OCI-LY7 (cell line): ENCODE data around the gene QKI. TPM values are rescaled to one million over a fixed set of nuclear protein-coding genes. Genes with fewer than 3 reads are reported as not detected.
A peak's percentile ranks its signal among the peaks of the same experiment; 100 is the strongest.
"Not testable (repeated sequence)": the region's sequence is repeated elsewhere in the genome, so short reads cannot be mapped to it uniquely, and the experiment has no call there.

Experiments used
- BruUV-seq: library from RNA; stranded (reverse); fragments of 400-500 nt; replicated peaks from 2 replicates; lab custom pipeline; 2021; lab: Mats Ljungman, UMichigan
- CTCF ChIA-PET: fragments of 300-600 bp; sonication (Branson Sonifier 250); formaldehyde crosslinking; loops from one replicate; lab custom pipeline; 2022; ENCODE audit warnings: antibody characterized with exemption; ENCODE audit not compliant: unreplicated experiment; lab: Charles Lee
- POLR2A ChIA-PET: fragments of 300-600 bp; sonication (Branson Sonifier 250); formaldehyde crosslinking; loops from one replicate; lab custom pipeline; 2022; ENCODE audit warnings: antibody characterized with exemption; lab: Charles Lee
- DNase-seq: peaks from one replicate; pipeline ENCODE4 v3.0.0-alpha.2; 2015; ENCODE audit warnings: low spot score
- H2AFZ ChIP-seq: fragments of 200-600 bp; sonication (generic), shearing (Covaris generic); 2 replicates; pipeline ENCODE4 v1.6.1; 2014; ENCODE audit warnings: mild to moderate bottlenecking, antibody characterized with exemption, low read length, moderate library complexity
- H3K27ac ChIP-seq: fragments of 200-600 bp; sonication (generic); 2 replicates; pipeline ENCODE4 v1.5.1; 2014; ENCODE audit warnings: mixed run types, low read depth, mild to moderate bottlenecking, moderate library complexity, low read length, inconsistent platforms; ENCODE audit not compliant: poor library complexity, severe bottlenecking
- H3K36me3 ChIP-seq: fragments of 200-600 bp; sonication (generic); 2 replicates; pipeline ENCODE4 v1.6.1; 2014; ENCODE audit warnings: mild to moderate bottlenecking, antibody characterized with exemption, low read length, moderate library complexity, mixed read lengths; ENCODE audit not compliant: insufficient read depth
- H3K4me1 ChIP-seq: fragments of 200-600 bp; sonication (generic); 2 replicates; pipeline ENCODE4 v1.5.1; 2014; ENCODE audit warnings: mild to moderate bottlenecking, low read length; ENCODE audit not compliant: insufficient read depth, poor library complexity, severe bottlenecking
- H3K4me2 ChIP-seq: fragments of 200-600 bp; sonication (generic); 2 replicates; pipeline ENCODE4 v1.6.1; 2014; ENCODE audit warnings: mild to moderate bottlenecking, low read length
- H3K4me3 ChIP-seq: fragments of 200-600 bp; sonication (generic); 2 replicates; pipeline ENCODE4 v1.5.1; 2014; ENCODE audit warnings: mild to moderate bottlenecking, low read depth, low read length; ENCODE audit not compliant: poor library complexity, severe bottlenecking
- H3K79me2 ChIP-seq: fragments of 200-600 bp; sonication (generic); 2 replicates; pipeline ENCODE4 v1.6.1; 2016; ENCODE audit warnings: low read depth, mild to moderate bottlenecking, low read length, moderate library complexity, mixed read lengths; ENCODE audit not compliant: insufficient read depth
- H3K9me2 ChIP-seq: fragments of 200-600 bp; sonication (generic); 2 replicates; pipeline ENCODE4 v1.6.1; 2016; ENCODE audit warnings: mild to moderate bottlenecking, low read length, mixed read lengths; ENCODE audit not compliant: insufficient read depth
- H3K9me3 ChIP-seq: fragments of 200-600 bp; sonication (generic); 2 replicates; pipeline ENCODE4 v1.6.1; 2014; ENCODE audit warnings: mild to moderate bottlenecking, mixed run types, low read length, mixed read lengths
- H4K20me1 ChIP-seq: fragments of 200-600 bp; sonication (generic); 2 replicates; pipeline ENCODE4 v1.6.1; 2014; ENCODE audit warnings: mild to moderate bottlenecking, antibody characterized with exemption, low read length, moderate library complexity, mixed read lengths; ENCODE audit not compliant: insufficient read depth
- EZH2phosphoT487 ChIP-seq: fragments of 200-600 bp; sonication (generic); IDR thresholded peaks from 2 replicates; pipeline ENCODE4 v1.6.1; 2018; ENCODE audit warnings: low read depth, borderline replicate concordance, mild to moderate bottlenecking, mixed run types, antibody characterized with exemption, low read length, moderate library complexity, mixed read lengths
- intact Hi-C: fragments of 100-400 bp; cut with micrococcal nuclease; formaldehyde crosslinking; loops from one replicate; pipeline ENCODE4 v1.10.0; 2022; ENCODE audit not compliant: unreplicated experiment
- total RNA-seq, 2 experiments: library from RNA; depleted of rRNA in 1 of 2; stranded (reverse); fragments of >200 nt in 1 of 2; shearing (Covaris generic) in 1 of 2; gene quantifications; 2 replicates each; pipeline ENCODE4 v1.2.3, GENCODE V29; 2014 to 2022
- TF ChIP-seq, protein P1 (sequence below): fragments of 200-600 bp; sonication (generic); conservative IDR thresholded peaks from 2 replicates; pipeline ENCODE4 v1.5.1; 2014; ENCODE audit warnings: mild to moderate bottlenecking, antibody characterized with exemption, low read length, moderate library complexity, mixed read lengths

The QKI gene
- total RNA-seq, 2 experiments from 2014 or later: 55.4 to 74.5 TPM

DNA sequence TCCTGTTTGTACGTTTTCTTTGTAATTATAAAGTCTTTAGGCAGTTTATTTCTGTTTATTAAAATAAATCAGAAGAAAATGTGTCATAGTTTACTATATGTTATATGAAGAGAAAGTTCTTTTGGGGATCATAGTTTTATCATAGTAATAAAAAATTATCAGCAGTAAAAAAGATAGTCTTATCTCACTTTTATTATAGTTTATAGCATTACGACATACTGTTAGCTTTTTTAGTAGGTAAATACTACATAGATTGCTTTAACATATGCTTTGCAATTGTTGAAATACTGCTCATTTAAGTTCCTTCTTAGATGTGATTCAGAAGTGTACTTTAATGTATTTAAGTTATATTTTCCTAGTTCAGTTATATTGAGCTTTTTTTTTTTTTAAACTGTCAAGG, 13.9 kb downstream of the QKI start:
- no TSS peak for BruUV-seq

DNA sequence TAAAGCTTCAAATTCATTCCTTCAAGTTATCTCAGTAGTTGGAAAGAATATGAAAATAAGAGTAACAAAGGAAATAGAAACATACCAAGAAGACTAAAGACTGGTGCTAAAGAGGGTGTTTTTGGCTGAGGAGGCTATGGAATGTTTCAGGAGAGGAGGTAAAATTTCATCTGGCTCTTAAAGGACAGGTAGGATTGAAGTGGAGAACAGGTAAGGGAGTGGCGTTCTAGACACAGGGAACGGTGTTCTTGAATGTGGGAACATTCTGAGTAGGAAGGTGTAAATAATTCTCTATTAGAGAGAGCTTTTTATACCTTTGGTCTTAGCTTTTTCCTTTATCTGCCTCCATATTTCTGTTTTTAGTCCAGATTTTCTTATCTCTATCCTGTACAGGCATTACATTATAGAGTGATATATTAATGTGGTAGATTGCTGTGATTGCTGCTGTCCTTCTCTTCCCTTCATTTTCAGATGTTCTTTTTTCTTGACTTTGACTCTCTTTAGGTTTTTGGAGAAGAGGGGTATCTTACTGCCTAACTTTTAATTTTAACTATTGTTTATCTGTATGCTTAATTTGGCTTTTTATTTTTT, 15.4 kb downstream of the QKI start:
- H2AFZ ChIP-seq: no peak overlapping the region
- H3K4me1 ChIP-seq: no peaks in the 10 kb centered on the region
- no peak overlapping the region for H3K4me3 ChIP-seq
- no TSS peak for BruUV-seq
- ChIA-PET POLR2A (interaction anchor here (0.6 to 1.1 kb wide), 3 partner anchors 24 to 1440 kb away, joined by 3 to 8 read pairs (median 4); no protein-coding TSS in a partner anchor), CTCF (no interaction called here)
- no peak overlapping the region for H3K27ac ChIP-seq
- H3K79me2 ChIP-seq: peaks cover 63% of the 10 kb centered on the region
- no peak overlapping the region for H3K4me2 ChIP-seq
- no peaks in the 10 kb centered on the region for H3K9me2 ChIP-seq
- no peaks in the 10 kb centered on the region for H3K9me3 ChIP-seq
- intact Hi-C loops: no loop called here
- H4K20me1 ChIP-seq: peaks cover 20% of the 10 kb centered on the region
- TF ChIP-seq, protein P1, sequence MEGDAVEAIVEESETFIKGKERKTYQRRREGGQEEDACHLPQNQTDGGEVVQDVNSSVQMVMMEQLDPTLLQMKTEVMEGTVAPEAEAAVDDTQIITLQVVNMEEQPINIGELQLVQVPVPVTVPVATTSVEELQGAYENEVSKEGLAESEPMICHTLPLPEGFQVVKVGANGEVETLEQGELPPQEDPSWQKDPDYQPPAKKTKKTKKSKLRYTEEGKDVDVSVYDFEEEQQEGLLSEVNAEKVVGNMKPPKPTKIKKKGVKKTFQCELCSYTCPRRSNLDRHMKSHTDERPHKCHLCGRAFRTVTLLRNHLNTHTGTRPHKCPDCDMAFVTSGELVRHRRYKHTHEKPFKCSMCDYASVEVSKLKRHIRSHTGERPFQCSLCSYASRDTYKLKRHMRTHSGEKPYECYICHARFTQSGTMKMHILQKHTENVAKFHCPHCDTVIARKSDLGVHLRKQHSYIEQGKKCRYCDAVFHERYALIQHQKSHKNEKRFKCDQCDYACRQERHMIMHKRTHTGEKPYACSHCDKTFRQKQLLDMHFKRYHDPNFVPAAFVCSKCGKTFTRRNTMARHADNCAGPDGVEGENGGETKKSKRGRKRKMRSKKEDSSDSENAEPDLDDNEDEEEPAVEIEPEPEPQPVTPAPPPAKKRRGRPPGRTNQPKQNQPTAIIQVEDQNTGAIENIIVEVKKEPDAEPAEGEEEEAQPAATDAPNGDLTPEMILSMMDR: no peak
- no peak for TF ChIP-seq EZH2phosphoT487
- H3K36me3 ChIP-seq: no peaks in the 10 kb centered on the region
- no peak for DNase-seq

More for the DNA sequence above, 13.9 kb downstream of the QKI start:
- peaks cover 63% of the 10 kb centered on the region for H3K79me2 ChIP-seq
- ChIA-PET CTCF (no interaction called here), POLR2A (interaction anchor here (1.0 kb wide), 1 partner anchor 265 kb away, joined by 3 read pairs; no protein-coding TSS in a partner anchor)
- no peaks in the 10 kb centered on the region for H3K9me3 ChIP-seq
- H3K36me3 ChIP-seq: no peaks in the 10 kb centered on the region
- H3K4me3 ChIP-seq: no peak overlapping the region
- no peak overlapping the region for H3K27ac ChIP-seq
- H3K4me1 ChIP-seq: no peaks in the 10 kb centered on the region
- no peaks in the 10 kb centered on the region for H3K9me2 ChIP-seq
- no peak overlapping the region for H3K4me2 ChIP-seq
- peaks cover 30% of the 10 kb centered on the region for H4K20me1 ChIP-seq
- TF ChIP-seq, protein P1: no peak
- no peak overlapping the region for H2AFZ ChIP-seq
- DNase-seq: no peak
- intact Hi-C loops: no loop called here

DNA sequence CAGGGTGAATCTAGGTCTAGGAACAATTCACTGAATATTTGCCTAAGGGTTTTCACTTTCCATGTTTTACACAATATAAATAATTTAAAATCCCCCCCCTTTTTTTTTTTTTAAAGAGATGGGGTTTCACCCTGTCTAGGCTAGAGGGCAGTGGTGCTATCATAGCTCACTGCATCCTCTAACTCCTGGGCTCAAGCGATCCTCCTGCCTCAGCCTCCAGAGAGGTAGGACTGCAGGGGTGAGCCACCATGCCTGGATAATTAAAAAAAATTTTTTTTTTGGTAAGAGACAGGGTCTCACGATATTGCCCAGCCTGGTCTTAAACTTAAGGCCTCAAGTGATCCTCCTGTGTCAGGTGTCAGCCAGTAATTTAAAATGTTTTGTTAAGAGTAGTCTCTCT, 17.8 kb downstream of the QKI start:
- Histone ChIP-seq H2AFZ (no peak overlapping the region), H3K27ac (no peak overlapping the region), H3K9me3 (no peaks in the 10 kb centered on the region), H3K4me3 (no peak overlapping the region), H3K9me2 (no peaks in the 10 kb centered on the region), H3K4me1 (no peaks in the 10 kb centered on the region), H3K79me2 (peaks cover 60% of the 10 kb centered on the region), H3K4me2 (no peak overlapping the region), H4K20me1 (peaks cover 15% of the 10 kb centered on the region), H3K36me3 (no peaks in the 10 kb centered on the region)
- ChIA-PET POLR2A (no interaction called here), CTCF (no interaction called here)
- no peak for DNase-seq
- BruUV-seq: no TSS peak
- TF ChIP-seq, protein P1: 0 out of 2 replicates have a peak, but pooled peaks have one; percentile 39
- TF ChIP-seq EZH2phosphoT487: no peak
- intact Hi-C loops: no loop called here

DNA sequence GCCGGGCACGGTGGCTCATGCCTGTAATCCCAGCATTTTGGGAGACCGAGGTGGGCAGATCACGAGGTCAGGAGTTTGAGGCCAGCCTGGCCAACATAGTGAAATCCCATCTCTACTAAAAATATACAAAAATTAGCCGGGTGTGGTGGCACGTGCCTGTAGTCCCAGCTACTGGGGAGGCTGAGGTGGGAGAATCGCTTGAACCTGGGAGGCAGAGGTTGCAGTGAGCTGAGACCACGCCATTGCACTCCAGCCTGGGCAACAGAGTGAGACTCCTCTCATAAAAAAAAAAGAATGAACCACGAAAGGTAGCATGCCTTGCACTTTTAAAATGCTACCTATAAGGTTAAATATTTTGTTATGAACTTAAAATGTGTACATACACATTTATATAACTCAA, 19.0 kb downstream of the QKI start:
- H3K36me3 ChIP-seq, H3K4me3 ChIP-seq, intact Hi-C loops, H3K9me3 ChIP-seq, H3K9me2 ChIP-seq, CTCF ChIA-PET, H3K4me1 ChIP-seq, H3K27ac ChIP-seq, DNase-seq, BruUV-seq, POLR2A ChIA-PET, H3K4me2 ChIP-seq, H2AFZ ChIP-seq: not testable (repeated sequence)
- Histone ChIP-seq H4K20me1 (peaks cover 14% of the 10 kb centered on the region), H3K79me2 (peaks cover 60% of the 10 kb centered on the region)
